ENCODE data around the gene LRRC56.

LRRC56 gene

GRCh38 chr11:518463-519202 is 18.7 kb upstream of the LRRC56 start (continued):
- TF ChIP-seq ZNF302 (tag by site-specific recombination; IDR thresholded peaks at IDR 0.05; ENCODE audit: low read depth) (no peak), KLF9 (tag by site-specific recombination; IDR thresholded peaks at IDR 0.05; ENCODE audit: low read depth) (peak; percentile 86), GLI4 (tag by site-specific recombination; IDR thresholded peaks at IDR 0.05) (no peak), ZNF394 (tag by site-specific recombination; IDR thresholded peaks at IDR 0.05; ENCODE audit: borderline replicate concordance) (no peak), KLF1 (tag by site-specific recombination; IDR thresholded peaks at IDR 0.05) (0 out of 2 replicates have a peak, but pooled peaks have one; percentile 35), ZNF292 (tag by site-specific recombination; IDR thresholded peaks at IDR 0.05; ENCODE audit: borderline replicate concordance, low read depth) (no peak), SETDB1 (IDR thresholded peaks at IDR 0.05; ENCODE audit: insufficient read length, low read length) (no peak), ZNF18 (tag by site-specific recombination; IDR thresholded peaks at IDR 0.05) (no peak), ZNF610 (tag by site-specific recombination; IDR thresholded peaks at IDR 0.05; ENCODE audit: borderline replicate concordance) (no peak), SCRT1 (tag by site-specific recombination; IDR thresholded peaks at IDR 0.05; ENCODE audit: borderline replicate concordance) (no peak), ZNF184 (tag by site-specific recombination; IDR thresholded peaks at IDR 0.05) (peak; percentile 65; the same call in 1 of the 2 replicates), ZNF146 (tag by site-specific recombination; IDR thresholded peaks at IDR 0.05) (no peak), ZNF549 (tag by site-specific recombination; IDR thresholded peaks at IDR 0.05) (no peak), KLF8 (tag by site-specific recombination; IDR thresholded peaks at IDR 0.05) (peak; percentile 61), ZBTB17 (tag by site-specific recombination; IDR thresholded peaks at IDR 0.05) (peak; percentile 45; the same call in 1 of the 2 replicates), ZNF138 (tag by site-specific recombination; IDR thresholded peaks at IDR 0.05; ENCODE audit: borderline replicate concordance) (no peak)
- TF ChIP-seq, protein P1, sequence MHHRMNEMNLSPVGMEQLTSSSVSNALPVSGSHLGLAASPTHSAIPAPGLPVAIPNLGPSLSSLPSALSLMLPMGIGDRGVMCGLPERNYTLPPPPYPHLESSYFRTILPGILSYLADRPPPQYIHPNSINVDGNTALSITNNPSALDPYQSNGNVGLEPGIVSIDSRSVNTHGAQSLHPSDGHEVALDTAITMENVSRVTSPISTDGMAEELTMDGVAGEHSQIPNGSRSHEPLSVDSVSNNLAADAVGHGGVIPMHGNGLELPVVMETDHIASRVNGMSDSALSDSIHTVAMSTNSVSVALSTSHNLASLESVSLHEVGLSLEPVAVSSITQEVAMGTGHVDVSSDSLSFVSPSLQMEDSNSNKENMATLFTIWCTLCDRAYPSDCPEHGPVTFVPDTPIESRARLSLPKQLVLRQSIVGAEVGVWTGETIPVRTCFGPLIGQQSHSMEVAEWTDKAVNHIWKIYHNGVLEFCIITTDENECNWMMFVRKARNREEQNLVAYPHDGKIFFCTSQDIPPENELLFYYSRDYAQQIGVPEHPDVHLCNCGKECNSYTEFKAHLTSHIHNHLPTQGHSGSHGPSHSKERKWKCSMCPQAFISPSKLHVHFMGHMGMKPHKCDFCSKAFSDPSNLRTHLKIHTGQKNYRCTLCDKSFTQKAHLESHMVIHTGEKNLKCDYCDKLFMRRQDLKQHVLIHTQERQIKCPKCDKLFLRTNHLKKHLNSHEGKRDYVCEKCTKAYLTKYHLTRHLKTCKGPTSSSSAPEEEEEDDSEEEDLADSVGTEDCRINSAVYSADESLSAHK (tag by site-specific recombination; IDR thresholded peaks at IDR 0.05): peak; percentile 42; the same call in 1 of the 2 replicates
- TF ChIP-seq, protein P2, sequence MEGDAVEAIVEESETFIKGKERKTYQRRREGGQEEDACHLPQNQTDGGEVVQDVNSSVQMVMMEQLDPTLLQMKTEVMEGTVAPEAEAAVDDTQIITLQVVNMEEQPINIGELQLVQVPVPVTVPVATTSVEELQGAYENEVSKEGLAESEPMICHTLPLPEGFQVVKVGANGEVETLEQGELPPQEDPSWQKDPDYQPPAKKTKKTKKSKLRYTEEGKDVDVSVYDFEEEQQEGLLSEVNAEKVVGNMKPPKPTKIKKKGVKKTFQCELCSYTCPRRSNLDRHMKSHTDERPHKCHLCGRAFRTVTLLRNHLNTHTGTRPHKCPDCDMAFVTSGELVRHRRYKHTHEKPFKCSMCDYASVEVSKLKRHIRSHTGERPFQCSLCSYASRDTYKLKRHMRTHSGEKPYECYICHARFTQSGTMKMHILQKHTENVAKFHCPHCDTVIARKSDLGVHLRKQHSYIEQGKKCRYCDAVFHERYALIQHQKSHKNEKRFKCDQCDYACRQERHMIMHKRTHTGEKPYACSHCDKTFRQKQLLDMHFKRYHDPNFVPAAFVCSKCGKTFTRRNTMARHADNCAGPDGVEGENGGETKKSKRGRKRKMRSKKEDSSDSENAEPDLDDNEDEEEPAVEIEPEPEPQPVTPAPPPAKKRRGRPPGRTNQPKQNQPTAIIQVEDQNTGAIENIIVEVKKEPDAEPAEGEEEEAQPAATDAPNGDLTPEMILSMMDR (tag by site-specific recombination; IDR thresholded peaks at IDR 0.05): peak; percentile 43; the same call in 1 of the 2 replicates

GRCh38 chr11:520428-521176 is 16.7 kb upstream of the LRRC56 start:
- Histone ChIP-seq H3K4me3 (ENCODE audit: low read depth, low read length) (no peak overlapping the region), H3K9me3 (ENCODE audit: control insufficient read depth, insufficient read depth, low read depth, low read length) (no peaks in the 10 kb centered on the region), H3K27ac (ENCODE audit: extremely low read depth, low read depth, low read length) (no peak overlapping the region), H3K4me1 (ENCODE audit: control insufficient read depth, insufficient read depth, low read length) (no peaks in the 10 kb centered on the region), H3K36me3 (ENCODE audit: control insufficient read depth in 2 of 2, insufficient read depth in 1 of 2, low read length in 2 of 2) (no peaks in the 10 kb centered on the region)
- ChIA-PET POLR2A (interaction anchor here (1.1 kb wide), 1 partner anchor 14 kb away, joined by 4 read pairs; no protein-coding TSS in a partner anchor), CTCF (interaction anchor here (0.8 to 1.3 kb wide), 4 partner anchors 9 to 71 kb away, joined by 3 read pairs; no protein-coding TSS in a partner anchor)
- no peak for TF ChIP-seq GLIS1 (tag by site-specific recombination; IDR thresholded peaks at IDR 0.05)
- no peak for TF ChIP-seq ZNF157 (tag by site-specific recombination; IDR thresholded peaks at IDR 0.05)
- TF ChIP-seq ZNF658 (tag by site-specific recombination; IDR thresholded peaks at IDR 0.05): no peak
- no peak for TF ChIP-seq ZNF174 (tag by site-specific recombination; IDR thresholded peaks at IDR 0.05)
- TF ChIP-seq ZEB2 (tag by site-specific recombination; IDR thresholded peaks at IDR 0.05): no peak
- TF ChIP-seq ZNF280C (tag by site-specific recombination; IDR thresholded peaks at IDR 0.05): no peak
- no peak for TF ChIP-seq ZNF514 (tag by site-specific recombination; IDR thresholded peaks at IDR 0.05)
- TF ChIP-seq ZNF324 (tag by site-specific recombination; IDR thresholded peaks at IDR 0.05): no peak
- no peak for TF ChIP-seq ZBTB6 (tag by site-specific recombination; IDR thresholded peaks at IDR 0.05)

Measured in HEK293 (cell line).